HL-60 (cell line): ENCODE results near the gene BARHL1.

Experiments
- CTCF ChIP-seq: IDR thresholded peaks from one replicate; pipeline ENCODE4 v1.5.1; 2011; ENCODE audit warnings: low read length, control low read depth, inconsistent platforms; ENCODE audit not compliant: insufficient read depth
- POLR2AphosphoS5 ChIP-seq: IDR thresholded peaks from 2 replicates; pipeline ENCODE4 v1.6.1; 2012; ENCODE audit warnings: low read depth
- REST ChIP-seq: IDR thresholded peaks from 2 replicates; pipeline ENCODE4 v1.6.1; 2012; ENCODE audit warnings: low read depth; ENCODE audit not compliant: insufficient replicate concordance
- SPI1 ChIP-seq: IDR thresholded peaks from 2 replicates; pipeline ENCODE4 v1.6.1; 2012; ENCODE audit warnings: low read depth, mild to moderate bottlenecking, borderline replicate concordance

- TF ChIP-seq CTCF (no peak), SPI1 (no peak), POLR2AphosphoS5 (no peak), REST (no peak)
Measured at GRCh38 chr9:132555528-132555927, 26.9 kb upstream of the BARHL1 start.
